Vagina (tissue), 2 donors: ENCODE data around the gene NHP2.

Experiments used
- CTCF ChIP-seq, 3 experiments: fragments of 450-650 bp in 2 of 3; fragments of 200-600 bp in 1 of 3; sonication (generic) in 1 of 3; IDR thresholded peaks; one replicate each; pipeline ENCODE4 v1.5.1; 2017 to 2019; ENCODE audit warnings: antibody characterized with exemption in 3 of 3, mild to moderate bottlenecking in 2 of 3, moderate library complexity in 2 of 3
- POLR2A ChIP-seq, 2 donors: fragments of 450-650 bp; IDR thresholded peaks; one replicate each; pipeline ENCODE4 v1.6.1; 2017; ENCODE audit warnings: antibody characterized with exemption in 2 of 2, mild to moderate bottlenecking in 2 of 2, moderate library complexity in 2 of 2
- POLR2AphosphoS5 ChIP-seq, 2 donors: sonication (generic); formaldehyde crosslinking; IDR thresholded peaks; one replicate each; pipeline ENCODE4 v1.9.0; 2017; ENCODE audit warnings: antibody characterized with exemption in 2 of 2, mild to moderate bottlenecking in 2 of 2, low read depth in 1 of 2; ENCODE audit not compliant: insufficient read depth in 1 of 2

GRCh38 chr5:178106086-178106485, 47.6 kb downstream of the NHP2 start:
- no peak for TF ChIP-seq CTCF (IDR thresholded peaks at IDR 0.05)
- no peak for TF ChIP-seq POLR2A (IDR thresholded peaks at IDR 0.05)
- no peak for TF ChIP-seq POLR2AphosphoS5 (IDR thresholded peaks at IDR 0.05; ENCODE audit: insufficient read depth in 1 of 2, low read depth in 1 of 2)
